ENCODE measurements around the gene KCNMB2.

KCNMB2 gene

GRCh38 chr3:178762385-178762784 lies 226.1 kb downstream of the KCNMB2 start:
- no peak for DNase-seq

GRCh38 chr3:178765472-178765871 lies 229.2 kb downstream of the KCNMB2 start:
- DNase-seq, result no peak

GRCh38 chr3:178767581-178767980 lies 231.3 kb downstream of the KCNMB2 start:
- no peak for DNase-seq

GRCh38 chr3:178768072-178768864 lies 232.0 kb downstream of the KCNMB2 start:
- no peak for DNase-seq

DNA sequence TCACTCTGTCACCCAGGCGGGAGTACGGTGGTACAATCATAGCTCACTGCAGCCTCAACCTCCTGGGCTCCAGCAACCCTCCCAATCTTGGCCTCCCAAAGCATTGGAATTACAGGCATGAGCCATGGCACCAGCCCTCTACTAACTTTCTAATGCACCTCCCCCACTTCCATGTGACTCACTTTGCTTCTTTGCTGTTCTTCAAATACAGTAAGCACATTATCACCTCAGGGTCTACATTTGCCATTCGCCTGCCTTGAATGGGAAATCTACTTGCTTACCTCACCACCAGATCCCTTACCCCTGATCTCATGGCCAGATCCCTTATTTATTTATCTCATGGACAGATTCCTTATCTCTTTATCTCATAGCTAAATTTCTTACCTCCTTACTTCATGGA lies 235.3 kb downstream of the KCNMB2 start:
- no peak for DNase-seq

- no peak for DNase-seq
Observed at GRCh38 chr3:178772746-178773145, 236.5 kb downstream of the KCNMB2 start.

DNA sequence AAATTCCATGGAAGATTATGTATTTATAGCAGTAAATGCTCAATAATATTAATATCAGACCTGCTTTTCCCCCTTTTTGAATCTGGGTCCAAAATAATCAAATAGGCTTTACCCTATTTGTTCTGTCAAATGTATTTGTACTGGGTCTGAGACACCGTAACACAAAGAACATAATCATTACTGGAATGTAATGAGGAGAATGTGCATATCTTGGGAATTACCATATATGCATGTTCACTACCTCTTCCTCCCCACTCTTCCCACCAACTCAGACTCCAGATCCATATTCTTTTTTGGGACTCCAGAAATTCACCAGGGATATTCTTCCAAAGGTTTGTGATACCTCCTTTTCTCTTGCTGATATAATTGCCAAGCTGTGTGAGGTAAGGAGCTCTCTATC lies 237.1 kb downstream of the KCNMB2 start:
- DNase-seq, result no peak

GRCh38 chr3:178777718-178778411 lies 241.6 kb downstream of the KCNMB2 start:
- no peak for DNase-seq

DNA sequence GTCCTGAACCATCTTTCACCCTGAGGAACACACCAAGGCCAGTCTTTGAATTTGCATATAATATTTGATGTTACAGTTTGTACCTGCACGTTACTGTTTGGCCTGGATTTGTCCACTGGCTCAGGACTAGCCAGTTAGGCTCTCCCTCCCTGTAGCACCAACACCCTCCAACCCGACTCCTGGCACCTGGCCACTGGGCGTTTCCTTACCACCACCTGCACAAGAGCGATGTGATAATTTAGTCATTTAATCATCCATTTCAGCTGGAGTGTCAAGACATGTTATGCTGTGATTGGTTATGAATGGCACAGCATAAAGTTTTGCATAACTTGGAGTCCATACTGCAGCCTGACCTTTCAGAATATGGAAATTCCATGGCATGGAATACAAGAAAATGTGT lies 242.4 kb downstream of the KCNMB2 start:
- DNase-seq, result no peak

DNA sequence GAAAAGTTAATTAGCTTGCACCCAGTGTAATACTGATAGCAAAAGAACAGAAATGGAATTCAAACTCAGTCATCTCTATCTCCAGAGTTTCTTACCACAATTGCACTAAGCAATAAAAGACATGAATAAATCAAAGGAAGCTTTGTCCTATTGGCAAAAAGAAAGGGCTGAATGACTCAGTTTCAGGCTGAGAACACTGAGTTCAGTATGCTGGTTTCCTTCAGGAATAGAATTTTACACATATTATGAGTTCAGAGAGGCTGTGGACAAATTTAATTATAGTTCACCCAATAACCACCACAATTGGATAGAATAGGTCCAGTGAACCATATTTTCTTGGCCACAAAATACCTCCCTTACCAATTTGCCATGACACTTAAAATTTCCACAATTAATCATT lies 249.7 kb downstream of the KCNMB2 start:
- DNase-seq, result no peak

- DNase-seq, result no peak
Observed at GRCh38 chr3:178787960-178788359, 251.7 kb downstream of the KCNMB2 start.

DNA sequence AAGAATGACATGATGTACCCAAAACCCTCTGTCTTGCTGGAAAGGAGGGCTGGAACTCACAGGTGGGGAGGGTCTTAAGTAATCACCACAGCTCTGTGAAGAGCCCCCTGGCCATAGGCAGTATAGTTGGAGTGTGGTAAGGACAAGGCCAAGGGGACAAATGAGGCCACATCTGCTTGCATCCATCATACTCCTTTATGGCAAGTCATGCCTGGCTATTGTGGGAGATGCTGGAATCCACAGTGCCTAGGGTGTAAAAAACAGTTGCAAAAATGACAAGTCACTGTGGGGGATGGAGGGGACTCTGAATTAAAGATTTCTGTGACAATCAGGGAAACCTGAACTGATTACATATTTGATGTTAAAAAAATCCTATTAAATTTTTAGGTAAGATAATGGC lies 258.5 kb downstream of the KCNMB2 start:
- no peak for DNase-seq

- DNase-seq, result no peak
Observed at GRCh38 chr3:178795349-178795748, 259.1 kb downstream of the KCNMB2 start.

GRCh38 chr3:178802259-178802658 lies 266.0 kb downstream of the KCNMB2 start:
- DNase-seq, result peak; percentile 57

- DNase-seq, result peak; percentile 83
Observed at GRCh38 chr3:178802993-178803693, 266.9 kb downstream of the KCNMB2 start.

GRCh38 chr3:178804606-178805005 lies 268.4 kb downstream of the KCNMB2 start:
- DNase-seq, result no peak

GRCh38 chr3:178805741-178806140 lies 269.5 kb downstream of the KCNMB2 start:
- DNase-seq, result no peak

DNA sequence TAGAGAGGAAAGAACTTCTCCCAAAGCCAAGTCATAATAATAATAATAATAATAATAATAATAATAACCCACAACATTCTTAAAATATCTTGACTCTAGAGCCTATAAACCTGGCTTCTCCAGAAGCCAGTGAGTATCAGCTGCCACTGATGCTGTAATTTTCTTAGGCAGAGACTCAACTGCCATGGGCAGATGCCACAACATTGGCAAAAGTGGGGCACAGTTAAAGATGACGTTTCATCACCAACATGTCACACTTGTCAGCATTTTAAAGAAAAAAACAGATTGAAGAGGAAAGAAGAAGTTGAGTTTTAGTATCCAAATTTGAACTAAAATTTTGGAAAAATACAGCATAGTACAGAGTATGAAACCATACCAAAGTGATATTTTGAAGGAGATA lies 270.4 kb downstream of the KCNMB2 start:
- DNase-seq, result no peak

DNA sequence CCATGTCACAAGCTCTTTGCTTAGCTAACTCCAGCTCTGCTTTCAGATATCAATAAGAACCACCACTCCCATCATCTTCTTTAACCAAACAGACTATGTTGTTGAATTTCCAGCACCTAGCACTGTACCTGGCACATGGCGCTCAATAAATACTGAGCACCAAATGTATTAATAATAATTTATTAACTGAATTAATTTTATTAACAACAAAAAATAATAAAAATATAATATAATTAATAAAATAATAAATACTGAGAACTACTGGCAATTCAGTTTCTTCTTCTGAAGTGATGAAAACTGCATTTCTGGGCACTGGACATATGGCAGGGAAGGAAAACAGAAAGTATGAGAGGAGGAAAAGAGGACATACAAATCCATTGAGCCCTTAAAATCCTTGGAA lies 271.5 kb downstream of the KCNMB2 start:
- DNase-seq, result no peak

GRCh38 chr3:178808748-178809147 lies 272.5 kb downstream of the KCNMB2 start:
- DNase-seq, result no peak

GRCh38 chr3:178810181-178810580 lies 273.9 kb downstream of the KCNMB2 start:
- peak; percentile 7 for DNase-seq

- no peak for DNase-seq
Observed at GRCh38 chr3:178822722-178823121, 286.5 kb downstream of the KCNMB2 start.

DNA sequence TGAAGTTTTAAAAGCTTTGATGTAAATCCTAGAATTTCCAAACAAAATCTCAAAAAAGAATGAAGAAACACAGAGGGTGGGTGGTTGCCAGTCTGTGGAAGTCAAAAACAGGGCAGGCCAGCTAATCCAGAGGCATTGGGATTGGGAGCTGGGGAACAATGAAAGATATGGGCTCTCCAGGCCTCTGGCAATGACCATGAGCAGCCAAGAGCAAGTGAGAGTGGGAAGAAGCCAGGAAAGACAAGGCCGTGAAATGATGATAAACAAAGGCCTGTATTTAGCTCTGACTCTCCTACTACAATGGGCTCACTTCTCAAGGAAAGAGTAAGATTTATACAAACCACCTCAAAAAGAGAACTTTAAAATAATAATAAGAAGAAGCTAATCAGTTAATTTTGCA lies 286.9 kb downstream of the KCNMB2 start:
- no peak for DNase-seq
